RWPE1 (cell line): ENCODE measurements around the gene RNF135.

ENCODE experiments used
- CTCF ChIA-PET: fragments of 350-600 bp; sonication (Branson Sonifier 250); formaldehyde crosslinking; extraction: SDS; loops from one replicate; lab custom pipeline; 2021; lab: Yijun Ruan, JAX
- POLR2A ChIA-PET: fragments of 400-600 bp; formaldehyde crosslinking; extraction: SDS; loops from one replicate; lab custom pipeline; 2020; ENCODE audit warnings: antibody characterized with exemption; ENCODE audit not compliant: low non-redundant PET; lab: Yijun Ruan, JAX
- DNase-seq: peaks from one replicate; pipeline ENCODE4 v3.0.0; 2012; ENCODE audit warnings: low spot score
- H3K27ac ChIP-seq: fragments of 450-650 bp; 2 replicates; pipeline ENCODE4 v1.5.1; 2017
- TF ChIP-seq, protein P1 (sequence below): fragments of 450-650 bp; conservative IDR thresholded peaks from 2 replicates; pipeline ENCODE4 v1.5.1; 2017; ENCODE audit warnings: low read depth, mild to moderate bottlenecking

RNF135 gene

GRCh38 chr17:30981531-30982519, 11.0 kb downstream of the RNF135 start:
- TF ChIP-seq, protein P1, sequence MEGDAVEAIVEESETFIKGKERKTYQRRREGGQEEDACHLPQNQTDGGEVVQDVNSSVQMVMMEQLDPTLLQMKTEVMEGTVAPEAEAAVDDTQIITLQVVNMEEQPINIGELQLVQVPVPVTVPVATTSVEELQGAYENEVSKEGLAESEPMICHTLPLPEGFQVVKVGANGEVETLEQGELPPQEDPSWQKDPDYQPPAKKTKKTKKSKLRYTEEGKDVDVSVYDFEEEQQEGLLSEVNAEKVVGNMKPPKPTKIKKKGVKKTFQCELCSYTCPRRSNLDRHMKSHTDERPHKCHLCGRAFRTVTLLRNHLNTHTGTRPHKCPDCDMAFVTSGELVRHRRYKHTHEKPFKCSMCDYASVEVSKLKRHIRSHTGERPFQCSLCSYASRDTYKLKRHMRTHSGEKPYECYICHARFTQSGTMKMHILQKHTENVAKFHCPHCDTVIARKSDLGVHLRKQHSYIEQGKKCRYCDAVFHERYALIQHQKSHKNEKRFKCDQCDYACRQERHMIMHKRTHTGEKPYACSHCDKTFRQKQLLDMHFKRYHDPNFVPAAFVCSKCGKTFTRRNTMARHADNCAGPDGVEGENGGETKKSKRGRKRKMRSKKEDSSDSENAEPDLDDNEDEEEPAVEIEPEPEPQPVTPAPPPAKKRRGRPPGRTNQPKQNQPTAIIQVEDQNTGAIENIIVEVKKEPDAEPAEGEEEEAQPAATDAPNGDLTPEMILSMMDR: no peak
- CTCF ChIA-PET: no interaction called here
- POLR2A ChIA-PET: no interaction called here
- H3K27ac ChIP-seq: peak overlapping the region; percentile 23
- DNase-seq: no peak

DNA sequence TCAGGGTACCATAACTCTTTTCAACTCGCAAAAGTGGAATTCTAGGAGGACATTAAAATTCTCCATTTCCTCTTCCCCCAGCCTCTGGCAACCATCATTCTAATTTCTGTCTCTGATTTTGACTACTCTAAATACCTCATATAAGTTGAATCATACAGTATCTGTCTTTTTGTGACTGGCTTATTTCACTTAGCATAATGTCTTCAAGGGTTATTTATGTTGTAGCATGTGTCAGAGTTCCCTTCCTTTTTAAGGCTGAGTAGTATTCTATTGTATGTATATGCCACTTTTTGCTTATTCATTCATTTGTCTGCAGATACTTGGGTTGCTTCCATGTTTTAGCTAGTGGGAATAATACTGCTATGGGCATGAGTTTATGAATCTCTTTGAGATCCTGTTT, 12.0 kb downstream of the RNF135 start:
- POLR2A ChIA-PET: no interaction called here

GRCh38 chr17:30990458-30990857, 19.6 kb downstream of the RNF135 start:
- ChIA-PET CTCF (no interaction called here), POLR2A (no interaction called here)

More for the DNA sequence above, 12.0 kb downstream of the RNF135 start:
- CTCF ChIA-PET: no interaction called here
- no peak overlapping the region for H3K27ac ChIP-seq
- no peak for DNase-seq
- TF ChIP-seq, protein P1: no peak

GRCh38 chr17:30992551-30992950, 21.7 kb downstream of the RNF135 start:
- DNase-seq: no peak
- POLR2A ChIA-PET: no interaction called here
- no peak overlapping the region for H3K27ac ChIP-seq
- TF ChIP-seq, protein P1: no peak
- CTCF ChIA-PET: no interaction called here

More at GRCh38 chr17:30990458-30990857, 19.6 kb downstream of the RNF135 start:
- H3K27ac ChIP-seq: no peak overlapping the region
- no peak for DNase-seq
- TF ChIP-seq, protein P1: no peak

DNA sequence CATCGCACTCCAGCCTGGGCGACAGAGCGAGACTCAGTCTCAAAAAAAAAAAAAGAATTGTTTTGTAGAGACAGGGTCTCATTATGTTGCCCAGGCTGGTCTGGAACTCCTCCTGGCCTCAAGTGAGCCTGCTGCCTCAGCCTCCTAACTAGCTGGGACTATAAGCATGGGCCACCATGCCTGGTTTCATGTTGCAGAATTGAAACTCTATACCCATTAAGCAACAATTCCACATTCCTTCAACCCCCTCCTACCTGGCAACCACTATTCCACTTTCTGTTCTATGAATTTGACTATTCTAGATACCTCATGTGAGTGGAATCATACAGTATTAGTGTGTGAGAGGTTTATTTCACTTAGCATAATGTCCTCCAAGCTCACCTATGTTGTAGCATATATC, 24.5 kb downstream of the RNF135 start:
- no peak overlapping the region for H3K27ac ChIP-seq
- ChIA-PET CTCF (interaction anchor here (0.6 kb wide), 1 partner anchor 57 kb away, joined by 3 read pairs; no protein-coding TSS in a partner anchor), POLR2A (no interaction called here)
- no peak for DNase-seq
- TF ChIP-seq, protein P1: no peak

DNA sequence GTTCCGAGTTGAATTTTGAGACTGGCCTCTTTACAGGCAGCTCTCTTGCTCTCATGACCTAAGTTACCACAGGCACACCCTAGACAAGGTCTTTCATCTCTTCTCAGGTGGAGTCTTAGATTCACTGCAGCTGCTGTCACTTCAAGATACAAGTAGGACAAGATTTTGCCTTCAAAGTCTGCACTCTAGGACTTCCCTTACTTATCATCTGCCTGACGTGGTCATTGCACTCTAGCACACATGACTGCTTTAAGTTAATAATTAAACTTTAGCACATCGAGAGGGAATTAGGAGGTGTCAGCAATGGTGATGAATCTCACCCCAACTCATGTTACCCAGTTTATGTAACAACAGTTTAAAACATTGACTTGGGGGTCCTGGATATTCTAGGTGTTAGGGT, 25.6 kb downstream of the RNF135 start:
- TF ChIP-seq, protein P1: no peak
- CTCF ChIA-PET: no interaction called here

More for the DNA sequence above, 25.6 kb downstream of the RNF135 start:
- POLR2A ChIA-PET: no interaction called here
- DNase-seq: no peak
- no peak overlapping the region for H3K27ac ChIP-seq
